Left lung (tissue), 10 donors: ENCODE results near the gene SNAPC5. TPM values are rescaled to one million over a fixed set of nuclear protein-coding genes. Genes with fewer than 3 reads are reported as not detected.
A peak's percentile ranks its signal among the peaks of the same experiment; 100 is the strongest.
"Not testable (repeated sequence)": the region's sequence is repeated elsewhere in the genome, so short reads cannot be mapped to it uniquely, and the experiment has no call there.

Experiments used
- ATAC-seq: fragments of 200-7000 bp; cut with Tn5 transposase; one replicate; pipeline ENCODE4 v1.9.1; 2020; ENCODE audit warnings: moderate library complexity
- DNase-seq, 4 donors: peaks; one replicate each; pipeline ENCODE4 v3.0.0-alpha.2; 2013 to 2020
- H3K27ac ChIP-seq, 2 donors: fragments of 200-600 bp; sonication (generic) in 1 of 2; one replicate each; pipeline versions ENCODE4 v1.5.0 to v1.8.0; 2020 to 2021
- H3K27me3 ChIP-seq, 2 donors: fragments of 200-600 bp; sonication (generic) in 1 of 2; one replicate each; pipeline versions ENCODE4 v1.5.0 to v1.8.0; 2020 to 2021
- H3K36me3 ChIP-seq, 2 donors: fragments of 200-600 bp; sonication (generic) in 1 of 2; one replicate each; pipeline versions ENCODE4 v1.5.0 to v1.8.0; 2020 to 2021
- H3K4me1 ChIP-seq, 2 donors: fragments of 200-600 bp; one replicate each; pipeline ENCODE4 v1.8.0; 2021
- H3K4me3 ChIP-seq, 2 donors: fragments of 200-600 bp; sonication (generic) in 1 of 2; one replicate each; pipeline versions ENCODE4 v1.5.0 to v1.8.0; 2020 to 2021; ENCODE audit warnings: mild to moderate bottlenecking in 1 of 2
- H3K9me3 ChIP-seq, 2 donors: fragments of 200-600 bp; sonication (generic) in 1 of 2; one replicate each; pipeline versions ENCODE4 v1.5.0 to v1.8.0; 2020 to 2021
- CTCF ChIP-seq, 2 donors: fragments of 200-600 bp; sonication (generic) in 1 of 2; IDR thresholded peaks; one replicate each; pipeline versions ENCODE4 v1.5.0 to v1.8.0; 2021; ENCODE audit warnings: antibody characterized with exemption in 2 of 2
- intact Hi-C, 2 donors: fragments of 100-400 bp; cut with DNase I; formaldehyde crosslinking; loops; one replicate each; pipeline versions ENCODE4 v1.11.2 to v1.14.2; 2022
- polyA plus RNA-seq, 6 donors: library from polyadenylated mRNA; unstranded; fragments of 120-200 nt; gene quantifications; one replicate each; pipeline ENCODE4 v1.2.1, GENCODE V29; 2013; ENCODE audit not compliant: insufficient read length in 6 of 6
- total RNA-seq, 2 donors: library from RNA; stranded (reverse); fragmentation: NEBNext Ultra II Directional; extraction: Animal tissue kit (Norgen Biotek cat#: 25700); gene quantifications; one replicate each; pipeline ENCODE4 v1.2.1, GENCODE V29; 2021
- donor health status: DM: no; HTN: yes; CAD: no.
- donor health status: DM: no; HTN: no; CAD: no.

Gene SNAPC5
- total and polyA plus RNA-seq, 8 donors = 17.9 to 33.7 (median 25.1) TPM

- Histone ChIP-seq H3K9me3 (no peaks in the 10 kb centered on the region), H3K27ac (peak overlapping the region in 1 of 2 donors; percentile 95), H3K4me3 (peak overlapping the region; percentile 70 to 94), H3K27me3 (no peaks in the 10 kb centered on the region), H3K36me3 (peaks cover 9 to 30% of the 10 kb centered on the region in 2 donors), H3K4me1 (peaks cover 13 to 44% of the 10 kb centered on the region in 2 donors)
- intact Hi-C loops = no loop called here
- no peak for ATAC-seq
- DNase-seq = no peak
- TF ChIP-seq CTCF (IDR thresholded peaks at IDR 0.05) = no peak
Observed at GRCh38 chr15:66505818-66506217, 8.3 kb upstream of the SNAPC5 start.

- ATAC-seq (no peak), DNase-seq (no peak)
- H3K27me3 ChIP-seq = no peaks in the 10 kb centered on the region
- intact Hi-C loops = no loop called here
- H3K36me3 ChIP-seq = peaks cover 9 to 31% of the 10 kb centered on the region in 2 donors
- H3K27ac ChIP-seq = peak overlapping the region; percentile 93 to 95
- peaks cover 13 to 44% of the 10 kb centered on the region in 2 donors for H3K4me1 ChIP-seq
- peak overlapping the region; percentile 70 to 94 for H3K4me3 ChIP-seq
- TF ChIP-seq CTCF (IDR thresholded peaks at IDR 0.05) = no peak
- no peaks in the 10 kb centered on the region for H3K9me3 ChIP-seq
Observed at GRCh38 chr15:66505430-66505811, 7.9 kb upstream of the SNAPC5 start.

GRCh38 chr15:66504563-66505429 lies 7.2 kb upstream of the SNAPC5 start, which contains the start of the genes RPL4 and ZWILCH:
Gene RPL4, minus strand, starts transcription at chr15:66504855. Its CDS starts 65 bp downstream, at chr15:66504790.
Gene ZWILCH, plus strand, starts transcription at chr15:66505326. Its CDS starts 13 bp downstream, at chr15:66505339.
- DNase-seq = peak; percentile 81 to 93 (median 88)
- intact Hi-C loops = no loop called here
- Histone ChIP-seq H3K9me3 (no peaks in the 10 kb centered on the region), H3K27ac (peak within 1 kb of the TSS; percentile 93 to 95), H3K4me1 (peaks cover 13 to 49% of the 10 kb centered on the region in 2 donors), H3K36me3 (peaks cover 9 to 34% of the 10 kb centered on the region in 2 donors), H3K27me3 (no peaks in the 10 kb centered on the region), H3K4me3 (peak within 1 kb of the TSS; percentile 70 to 94)
- ATAC-seq = peak; percentile 95
- no peak for TF ChIP-seq CTCF (IDR thresholded peaks at IDR 0.05)

GRCh38 chr15:66503780-66504562 lies 6.4 kb upstream of the SNAPC5 start:
- DNase-seq (no peak), ATAC-seq (no peak)
- intact Hi-C loops = no loop called here
- TF ChIP-seq CTCF (IDR thresholded peaks at IDR 0.05) = no peak
- H3K4me3 ChIP-seq = peak overlapping the region; percentile 70 to 94
- peak overlapping the region; percentile 93 to 95 for H3K27ac ChIP-seq
- no peaks in the 10 kb centered on the region for H3K27me3 ChIP-seq
- H3K4me1 ChIP-seq = peaks cover 13 to 52% of the 10 kb centered on the region in 2 donors
- peaks cover 9 to 43% of the 10 kb centered on the region in 2 donors for H3K36me3 ChIP-seq
- no peaks in the 10 kb centered on the region for H3K9me3 ChIP-seq

- ATAC-seq, intact Hi-C loops, H3K27me3 ChIP-seq, DNase-seq, H3K9me3 ChIP-seq, H3K27ac ChIP-seq: not testable (repeated sequence)
- Histone ChIP-seq H3K4me3 (peak overlapping the region; percentile 70 to 94), H3K36me3 (peaks cover 9 to 51% of the 10 kb centered on the region in 2 donors), H3K4me1 (peaks cover 13 to 55% of the 10 kb centered on the region in 2 donors)
Observed at GRCh38 chr15:66503041-66503648, 5.6 kb upstream of the SNAPC5 start.
